ENCODE results near the gene DGKQ. TPM values are rescaled to one million over a fixed set of nuclear protein-coding genes. Genes with fewer than 3 reads are reported as not detected.

The DGKQ gene
- polyA plus RNA-seq, 2 of the 4 experiments (the other 2 are of a cell fraction), result 2.7 to 7.8 TPM

GRCh38 chr4:1017211-1017610 lies 43.8 kb upstream of the DGKQ start:
- Histone ChIP-seq H3K27ac (no peak overlapping the region), H3K4me3 (no peak overlapping the region), H3K4me1 (no peaks in the 10 kb centered on the region), H3K4me2 (no peak overlapping the region), H3K9me3 (no peaks in the 10 kb centered on the region)
- ATAC-seq (no peak), FAIRE-seq (no peak), DNase-seq (ENCODE audit: low read depth in 1 of 2, low spot score in 1 of 2) (no peak)
- CTCF ChIA-PET, result no interaction called here
- no peak for TF ChIP-seq ELK1 (IDR thresholded peaks at IDR 0.05; ENCODE audit: low read depth, low read length)
- TF ChIP-seq NR3C1 (IDR thresholded peaks at IDR 0.05), result no peak
- TF ChIP-seq FOSB (CRISPR knock-in tag; IDR thresholded peaks at IDR 0.05), result no peak
- TF ChIP-seq FOXS1 (CRISPR knock-in tag; IDR thresholded peaks at IDR 0.05), result no peak
- no peak for TF ChIP-seq RFX5 (IDR thresholded peaks at IDR 0.05)
- no peak for TF ChIP-seq EP300 (IDR thresholded peaks at IDR 0.05)
- TF ChIP-seq POLR2A (IDR thresholded peaks at IDR 0.05; ENCODE audit: low read length), result no peak
- no peak for TF ChIP-seq SMC3 (IDR thresholded peaks at IDR 0.05)
- TF ChIP-seq RCOR1 (IDR thresholded peaks at IDR 0.05; ENCODE audit: low read depth, low read length), result no peak
- TF ChIP-seq RARB (CRISPR knock-in tag; IDR thresholded peaks at IDR 0.05), result no peak
- TF ChIP-seq RNF2 (IDR thresholded peaks at IDR 0.05; ENCODE audit: borderline replicate concordance, low read depth), result no peak
- TF ChIP-seq BCL3 (IDR thresholded peaks at IDR 0.05), result no peak
- TF ChIP-seq HES2 (IDR thresholded peaks at IDR 0.05), result no peak
- no peak for TF ChIP-seq BHLHE40 (IDR thresholded peaks at IDR 0.05; ENCODE audit: low read depth, low read length)
- TF ChIP-seq SREBF2 (IDR thresholded peaks at IDR 0.05), result no peak
- no peak for TF ChIP-seq MYC (IDR thresholded peaks at IDR 0.05; ENCODE audit: borderline replicate concordance, low read length)
- no peak for TF ChIP-seq CHD2 (IDR thresholded peaks at IDR 0.05; ENCODE audit: low read length, partially characterized antibody)
- TF ChIP-seq RAD21 (conservative IDR thresholded peaks at IDR 0.05 in 1 of 2, IDR thresholded peaks at IDR 0.05 in 1 of 2), result no peak
- TF ChIP-seq MAFK (IDR thresholded peaks at IDR 0.05; ENCODE audit: partially characterized antibody), result no peak
- POLR2A ChIA-PET, result no interaction called here
- 86% methylated on average over 9 of the region's 16 CpGs for WGBS (ENCODE audit: missing lambda C conversion rate)

GRCh38 chr4:1015746-1016145 lies 42.4 kb upstream of the DGKQ start:
- H3K4me3 ChIP-seq, result no peak overlapping the region
- 100% methylated on average over 3 of the region's 10 CpGs for WGBS (ENCODE audit: missing lambda C conversion rate)
- POLR2A ChIA-PET, result no interaction called here
- no peak for ATAC-seq
- no peaks in the 10 kb centered on the region for H3K9me3 ChIP-seq
- TF ChIP-seq HOXB5 (CRISPR knock-in tag; IDR thresholded peaks at IDR 0.05) (no peak), TP53 (CRISPR knock-in tag; IDR thresholded peaks at IDR 0.05) (no peak), EP300 (IDR thresholded peaks at IDR 0.05) (no peak), ZFP36 (IDR thresholded peaks at IDR 0.05; ENCODE audit: borderline replicate concordance, partially characterized antibody) (no peak), EHF (CRISPR knock-in tag; IDR thresholded peaks at IDR 0.05) (no peak), CTCF (IDR thresholded peaks at IDR 0.05) (no peak), FOSB (CRISPR knock-in tag; IDR thresholded peaks at IDR 0.05) (no peak), FOXS1 (CRISPR knock-in tag; IDR thresholded peaks at IDR 0.05) (no peak)
- peaks cover 3% of the 10 kb centered on the region; the same call in 2 of the 3 replicates for H3K4me1 ChIP-seq
- no peak for DNase-seq (ENCODE audit: low read depth in 1 of 2, low spot score in 1 of 2)
- CTCF ChIA-PET, result no interaction called here
- H3K4me2 ChIP-seq, result no peak overlapping the region
- H3K27ac ChIP-seq, result no peak overlapping the region
- no peak for FAIRE-seq

Data from A549 (cell line).